ENCODE measurements around the gene MYO3A.

Gene MYO3A

GRCh38 chr10:26194275-26194674 lies 260.2 kb downstream of the MYO3A start:
- Histone ChIP-seq H3K4me3 (ENCODE audit: low read depth, low read length, poor library complexity, severe bottlenecking) (no peak overlapping the region), H2AFZ (ENCODE audit: low read length) (no peak overlapping the region), H3K36me3 (ENCODE audit: insufficient read depth, low read length) (no peaks in the 10 kb centered on the region), H3K9ac (ENCODE audit: low read length) (no peak overlapping the region), H3K27ac (ENCODE audit: low read depth, low read length, poor library complexity, severe bottlenecking) (no peak overlapping the region), H3K9me3 (ENCODE audit: low read length) (no peaks in the 10 kb centered on the region), H3K4me1 (ENCODE audit: insufficient read depth, low read length, severe bottlenecking) (no peaks in the 10 kb centered on the region), H3K27me3 (ENCODE audit: insufficient read depth, low read length) (0 out of 2 replicates have a peak, but pooled peaks cover 3% of the 10 kb centered on the region), H3K4me2 (ENCODE audit: low read length) (no peak overlapping the region), H3K9me2 (ENCODE audit: low read depth, low read length) (no peaks in the 10 kb centered on the region), H3F3A (ENCODE audit: insufficient read depth, low read length) (no peaks in the 10 kb centered on the region), H3K79me2 (ENCODE audit: insufficient read depth, low read length) (no peaks in the 10 kb centered on the region), H4K20me1 (ENCODE audit: insufficient read depth, low read length) (no peaks in the 10 kb centered on the region)
- TF ChIP-seq, protein P1, sequence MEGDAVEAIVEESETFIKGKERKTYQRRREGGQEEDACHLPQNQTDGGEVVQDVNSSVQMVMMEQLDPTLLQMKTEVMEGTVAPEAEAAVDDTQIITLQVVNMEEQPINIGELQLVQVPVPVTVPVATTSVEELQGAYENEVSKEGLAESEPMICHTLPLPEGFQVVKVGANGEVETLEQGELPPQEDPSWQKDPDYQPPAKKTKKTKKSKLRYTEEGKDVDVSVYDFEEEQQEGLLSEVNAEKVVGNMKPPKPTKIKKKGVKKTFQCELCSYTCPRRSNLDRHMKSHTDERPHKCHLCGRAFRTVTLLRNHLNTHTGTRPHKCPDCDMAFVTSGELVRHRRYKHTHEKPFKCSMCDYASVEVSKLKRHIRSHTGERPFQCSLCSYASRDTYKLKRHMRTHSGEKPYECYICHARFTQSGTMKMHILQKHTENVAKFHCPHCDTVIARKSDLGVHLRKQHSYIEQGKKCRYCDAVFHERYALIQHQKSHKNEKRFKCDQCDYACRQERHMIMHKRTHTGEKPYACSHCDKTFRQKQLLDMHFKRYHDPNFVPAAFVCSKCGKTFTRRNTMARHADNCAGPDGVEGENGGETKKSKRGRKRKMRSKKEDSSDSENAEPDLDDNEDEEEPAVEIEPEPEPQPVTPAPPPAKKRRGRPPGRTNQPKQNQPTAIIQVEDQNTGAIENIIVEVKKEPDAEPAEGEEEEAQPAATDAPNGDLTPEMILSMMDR (IDR thresholded peaks at IDR 0.05; ENCODE audit: low read length): no peak
- no peak for TF ChIP-seq EZH2 (IDR thresholded peaks at IDR 0.05; ENCODE audit: borderline replicate concordance, low read length)

GRCh38 chr10:26197248-26197647 lies 263.2 kb downstream of the MYO3A start:
- Histone ChIP-seq H3K27ac (ENCODE audit: low read depth, low read length, poor library complexity, severe bottlenecking) (no peak overlapping the region), H3F3A (ENCODE audit: insufficient read depth, low read length) (no peaks in the 10 kb centered on the region), H3K9ac (ENCODE audit: low read length) (no peak overlapping the region), H3K79me2 (ENCODE audit: insufficient read depth, low read length) (no peaks in the 10 kb centered on the region), H4K20me1 (ENCODE audit: insufficient read depth, low read length) (no peaks in the 10 kb centered on the region), H3K4me1 (ENCODE audit: insufficient read depth, low read length, severe bottlenecking) (no peaks in the 10 kb centered on the region), H3K4me2 (ENCODE audit: low read length) (no peak overlapping the region), H3K4me3 (ENCODE audit: low read depth, low read length, poor library complexity, severe bottlenecking) (no peak overlapping the region), H3K27me3 (ENCODE audit: insufficient read depth, low read length) (0 out of 2 replicates have a peak, but pooled peaks cover 3% of the 10 kb centered on the region), H3K9me3 (ENCODE audit: low read length) (no peaks in the 10 kb centered on the region), H2AFZ (ENCODE audit: low read length) (no peak overlapping the region), H3K9me2 (ENCODE audit: low read depth, low read length) (no peaks in the 10 kb centered on the region), H3K36me3 (ENCODE audit: insufficient read depth, low read length) (no peaks in the 10 kb centered on the region)
- TF ChIP-seq, protein P1 (IDR thresholded peaks at IDR 0.05; ENCODE audit: low read length): no peak
- TF ChIP-seq EZH2 (IDR thresholded peaks at IDR 0.05; ENCODE audit: borderline replicate concordance, low read length): no peak

GRCh38 chr10:26198119-26198518 lies 264.1 kb downstream of the MYO3A start:
- Histone ChIP-seq H3K27ac (ENCODE audit: low read depth, low read length, poor library complexity, severe bottlenecking) (no peak overlapping the region), H3F3A (ENCODE audit: insufficient read depth, low read length) (no peaks in the 10 kb centered on the region), H3K27me3 (ENCODE audit: insufficient read depth, low read length) (0 out of 2 replicates have a peak, but pooled peaks cover 3% of the 10 kb centered on the region), H3K79me2 (ENCODE audit: insufficient read depth, low read length) (no peaks in the 10 kb centered on the region), H4K20me1 (ENCODE audit: insufficient read depth, low read length) (no peaks in the 10 kb centered on the region), H3K4me2 (ENCODE audit: low read length) (no peak overlapping the region), H3K4me3 (ENCODE audit: low read depth, low read length, poor library complexity, severe bottlenecking) (no peak overlapping the region), H3K9me2 (ENCODE audit: low read depth, low read length) (no peaks in the 10 kb centered on the region), H3K9ac (ENCODE audit: low read length) (no peak overlapping the region), H3K36me3 (ENCODE audit: insufficient read depth, low read length) (no peaks in the 10 kb centered on the region), H3K9me3 (ENCODE audit: low read length) (no peaks in the 10 kb centered on the region), H3K4me1 (ENCODE audit: insufficient read depth, low read length, severe bottlenecking) (no peaks in the 10 kb centered on the region), H2AFZ (ENCODE audit: low read length) (no peak overlapping the region)
- TF ChIP-seq, protein P1 (IDR thresholded peaks at IDR 0.05; ENCODE audit: low read length): no peak
- TF ChIP-seq EZH2 (IDR thresholded peaks at IDR 0.05; ENCODE audit: borderline replicate concordance, low read length): no peak
